Activated CD8-positive, alpha-beta T cell treated with anti-CD3 and anti-CD28 coated beads, Interleukin-2, amount 10 ng/mL, durations not matched to agents 7 days and 5 days (primary cell): ENCODE data around the gene PTPRR. TPM values are rescaled to one million over a fixed set of nuclear protein-coding genes. Genes with fewer than 3 reads are reported as not detected.

Experiments
- ATAC-seq: fragments of 150-1000 bp; cut with Tn5 transposase; one replicate; pipeline ENCODE4 v1.10.0; 2021; ENCODE audit warnings: moderate library complexity
- CTCF ChIA-PET: fragments of 350-600 bp; sonication (Branson Sonifier 250); formaldehyde crosslinking; loops from one replicate; lab custom pipeline; 2021; ENCODE audit warnings: antibody characterized with exemption; lab: Charles Lee
- POLR2A ChIA-PET: fragments of 350-600 bp; sonication (Branson Sonifier 250); formaldehyde crosslinking; loops from one replicate; lab custom pipeline; 2021; ENCODE audit warnings: antibody characterized with exemption; lab: Charles Lee
- DNase-seq: peaks from one replicate; pipeline ENCODE4 v3.0.0-alpha.2; 2020
- H3K27ac Mint-ChIP-seq: one replicate; pipeline ENCODE4 v1.8.0; 2021; ENCODE audit warnings: mild to moderate bottlenecking, mixed read lengths
- H3K27me3 Mint-ChIP-seq: one replicate; pipeline ENCODE4 v1.8.0; 2021; ENCODE audit warnings: low read depth, mixed read lengths
- H3K36me3 Mint-ChIP-seq: one replicate; pipeline ENCODE4 v1.8.0; 2021; ENCODE audit warnings: low read depth, mixed read lengths
- H3K4me1 Mint-ChIP-seq: one replicate; pipeline ENCODE4 v1.8.0; 2021; ENCODE audit warnings: low read depth, mixed read lengths
- H3K4me3 Mint-ChIP-seq: one replicate; pipeline ENCODE4 v1.8.0; 2021; ENCODE audit warnings: mild to moderate bottlenecking, mixed read lengths
- H3K9me3 Mint-ChIP-seq: one replicate; pipeline ENCODE4 v1.8.0; 2022; ENCODE audit warnings: mixed read lengths; ENCODE audit not compliant: insufficient read depth
- total RNA-seq, 2 experiments: library from RNA; stranded (reverse); gene quantifications; one replicate each; pipeline ENCODE4 v1.2.3, GENCODE V29; 2021

The PTPRR gene
- total RNA-seq, 2 experiments from 2014 or later, result not detected

DNA sequence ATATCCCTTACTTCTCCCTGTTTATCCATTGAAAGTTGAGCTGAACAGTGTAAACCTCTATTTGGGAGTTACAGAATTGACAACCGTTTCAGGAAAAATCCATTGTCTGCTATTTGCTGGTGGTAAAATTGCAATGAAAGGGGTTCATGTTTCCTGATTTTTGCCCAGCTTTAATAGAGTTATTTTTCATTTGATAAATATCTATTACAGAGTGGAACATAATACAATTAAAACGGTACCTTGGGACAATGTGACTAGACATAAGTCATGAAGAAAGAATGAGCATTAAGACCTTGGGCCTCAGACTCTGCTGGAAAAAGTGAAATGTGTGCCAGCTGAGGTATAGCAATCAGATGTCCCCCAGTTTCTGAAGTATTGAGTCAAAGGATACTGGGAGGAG, 13.1 kb downstream of the PTPRR start:
- CTCF ChIA-PET, result no interaction called here

GRCh38 chr12:70895956-70896355, 24.6 kb downstream of the PTPRR start:
- Mint-ChIP-seq H3K27me3 (no peaks in the 10 kb centered on the region), H3K9me3 (peaks cover 9% of the 10 kb centered on the region), H3K27ac (no peak overlapping the region), H3K36me3 (no peaks in the 10 kb centered on the region), H3K4me1 (no peaks in the 10 kb centered on the region), H3K4me3 (no peak overlapping the region)
- ATAC-seq, result no peak
- ChIA-PET CTCF (no interaction called here), POLR2A (no interaction called here)
- no peak for DNase-seq

More for the DNA sequence above, 13.1 kb downstream of the PTPRR start:
- Mint-ChIP-seq H3K4me1 (no peaks in the 10 kb centered on the region), H3K9me3 (no peaks in the 10 kb centered on the region), H3K27ac (no peak overlapping the region), H3K4me3 (no peak overlapping the region), H3K27me3 (no peaks in the 10 kb centered on the region), H3K36me3 (no peaks in the 10 kb centered on the region)
- ATAC-seq (no peak), DNase-seq (no peak)
- POLR2A ChIA-PET, result no interaction called here

DNA sequence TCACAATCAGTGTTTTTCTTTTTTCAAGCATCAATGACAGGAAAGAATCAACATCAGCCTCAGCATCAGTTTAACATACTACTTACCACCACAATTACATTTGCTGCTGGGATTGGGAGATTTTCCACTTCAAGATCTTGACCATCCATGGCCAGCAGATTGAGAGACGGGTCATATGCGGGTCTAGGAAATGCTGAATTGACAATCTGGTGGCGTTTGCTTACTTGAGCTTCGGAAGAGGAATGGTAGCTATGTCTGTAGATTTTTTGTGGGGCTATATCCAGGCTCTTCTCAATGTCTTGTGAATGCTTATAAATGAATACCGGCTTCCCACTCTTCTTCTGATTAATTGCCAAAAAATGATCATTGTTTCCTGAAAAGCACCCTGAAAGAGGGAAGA, 27.9 kb downstream of the PTPRR start:
- H3K4me3 Mint-ChIP-seq, result no peak overlapping the region
- H3K9me3 Mint-ChIP-seq, result peaks cover 9% of the 10 kb centered on the region
- no peaks in the 10 kb centered on the region for H3K27me3 Mint-ChIP-seq
- no peaks in the 10 kb centered on the region for H3K4me1 Mint-ChIP-seq
- ChIA-PET CTCF (no interaction called here), POLR2A (no interaction called here)
- no peak overlapping the region for H3K27ac Mint-ChIP-seq
- DNase-seq (no peak), ATAC-seq (no peak)
- no peaks in the 10 kb centered on the region for H3K36me3 Mint-ChIP-seq

GRCh38 chr12:70890895-70891832, 29.4 kb downstream of the PTPRR start:
- Mint-ChIP-seq H3K27ac (no peak overlapping the region), H3K36me3 (no peaks in the 10 kb centered on the region), H3K4me1 (no peaks in the 10 kb centered on the region), H3K27me3 (no peaks in the 10 kb centered on the region), H3K9me3 (peaks cover 9% of the 10 kb centered on the region), H3K4me3 (no peak overlapping the region)
- ATAC-seq, result no peak
- DNase-seq, result no peak
- ChIA-PET POLR2A (no interaction called here), CTCF (no interaction called here)

DNA sequence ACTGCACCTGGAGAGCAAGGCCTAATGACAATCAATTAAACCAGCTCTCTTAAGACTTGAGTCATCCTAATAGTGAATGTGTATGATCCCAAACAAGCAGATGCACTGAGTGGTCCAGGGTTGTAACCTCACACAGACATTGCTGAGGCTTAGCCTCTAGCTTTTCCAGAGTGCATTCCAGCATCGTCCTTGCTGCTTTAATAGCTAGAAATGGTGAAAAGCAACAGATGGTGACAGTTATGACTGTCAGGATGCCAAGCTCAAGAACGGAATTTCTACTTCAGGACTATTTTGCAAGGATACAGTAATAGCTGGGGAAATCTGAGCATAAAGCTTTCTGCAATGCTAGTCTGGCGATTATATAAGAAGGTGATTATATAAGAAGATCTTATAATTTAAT, 34.6 kb downstream of the PTPRR start:
- Mint-ChIP-seq H3K4me3 (no peak overlapping the region), H3K27me3 (no peaks in the 10 kb centered on the region), H3K4me1 (no peaks in the 10 kb centered on the region), H3K9me3 (no peaks in the 10 kb centered on the region), H3K36me3 (no peaks in the 10 kb centered on the region), H3K27ac (no peak overlapping the region)
- ChIA-PET CTCF (no interaction called here), POLR2A (no interaction called here)
- ATAC-seq, result no peak
- DNase-seq, result no peak

- Mint-ChIP-seq H3K27ac (no peak overlapping the region), H3K4me1 (no peaks in the 10 kb centered on the region), H3K9me3 (no peaks in the 10 kb centered on the region), H3K36me3 (no peaks in the 10 kb centered on the region), H3K27me3 (no peaks in the 10 kb centered on the region), H3K4me3 (no peak overlapping the region)
- POLR2A ChIA-PET, result no interaction called here
- ATAC-seq (no peak), DNase-seq (no peak)
- CTCF ChIA-PET, result interaction anchor here (1.0 kb wide), 1 partner anchor 24 kb away, joined by 3 read pairs; no protein-coding TSS in a partner anchor
Observed at GRCh38 chr12:70883855-70884254, 36.7 kb downstream of the PTPRR start.

GRCh38 chr12:70880744-70881143, 39.8 kb downstream of the PTPRR start:
- ChIA-PET CTCF (no interaction called here), POLR2A (no interaction called here)
- H3K4me1 Mint-ChIP-seq, result no peaks in the 10 kb centered on the region
- no peak for ATAC-seq
- DNase-seq, result no peak
- H3K27me3 Mint-ChIP-seq, result no peaks in the 10 kb centered on the region
- H3K4me3 Mint-ChIP-seq, result no peak overlapping the region
- H3K36me3 Mint-ChIP-seq, result no peaks in the 10 kb centered on the region
- peaks cover 4% of the 10 kb centered on the region for H3K9me3 Mint-ChIP-seq
- H3K27ac Mint-ChIP-seq, result no peak overlapping the region

DNA sequence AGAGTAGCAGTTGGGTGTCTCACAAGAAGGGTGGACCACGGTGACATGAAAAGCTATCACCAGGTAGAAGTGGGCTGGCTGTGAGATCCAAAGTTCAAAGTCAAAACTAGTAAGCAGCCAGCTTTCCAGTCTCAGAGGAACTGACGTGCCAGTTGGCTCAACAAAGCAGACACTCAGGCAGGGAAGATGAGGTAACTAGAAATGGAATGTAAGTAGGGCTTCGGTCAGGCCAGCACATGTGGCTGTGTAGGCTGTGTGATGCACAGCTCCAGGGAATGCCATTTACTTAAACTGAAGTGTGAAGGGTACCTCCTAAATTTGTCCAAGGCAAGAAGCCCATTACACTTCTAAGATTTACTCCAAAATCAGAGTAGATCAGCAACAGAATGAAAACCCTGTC, 43.6 kb downstream of the PTPRR start:
- DNase-seq (no peak), ATAC-seq (no peak)
- Mint-ChIP-seq H3K27me3 (no peaks in the 10 kb centered on the region), H3K4me1 (no peaks in the 10 kb centered on the region), H3K36me3 (no peaks in the 10 kb centered on the region), H3K4me3 (no peak overlapping the region), H3K27ac (no peak overlapping the region), H3K9me3 (peaks cover 4% of the 10 kb centered on the region)
- ChIA-PET POLR2A (no interaction called here), CTCF (no interaction called here)

DNA sequence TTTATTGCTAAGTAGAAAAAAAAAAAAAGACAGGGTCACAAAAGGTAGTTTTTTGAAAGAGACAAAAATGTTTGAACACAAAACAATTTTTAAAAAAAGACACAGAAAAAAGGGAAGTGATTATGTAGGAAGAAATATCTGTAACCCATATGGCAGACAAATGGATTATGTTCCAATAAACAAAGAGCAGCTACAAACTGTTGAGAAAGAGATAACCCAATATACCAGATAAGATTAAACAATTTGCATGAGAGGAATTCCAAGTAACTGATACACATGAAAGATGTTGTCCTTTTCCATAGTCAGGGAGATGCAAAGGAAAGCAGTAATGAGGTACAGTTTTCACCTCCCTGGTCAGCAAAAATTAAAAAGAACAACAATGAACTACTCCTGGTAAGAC, 44.9 kb downstream of the PTPRR start:
- POLR2A ChIA-PET, result no interaction called here
- DNase-seq (no peak), ATAC-seq (no peak)
- Mint-ChIP-seq H3K36me3 (no peaks in the 10 kb centered on the region), H3K4me3 (no peak overlapping the region), H3K9me3 (peaks cover 4% of the 10 kb centered on the region), H3K27me3 (no peaks in the 10 kb centered on the region), H3K4me1 (no peaks in the 10 kb centered on the region), H3K27ac (no peak overlapping the region)
- CTCF ChIA-PET, result no interaction called here

- Mint-ChIP-seq H3K27me3 (no peaks in the 10 kb centered on the region), H3K4me3 (no peak overlapping the region), H3K9me3 (no peaks in the 10 kb centered on the region), H3K27ac (no peak overlapping the region), H3K36me3 (no peaks in the 10 kb centered on the region), H3K4me1 (no peaks in the 10 kb centered on the region)
- CTCF ChIA-PET, result no interaction called here
- ATAC-seq (no peak), DNase-seq (no peak)
- POLR2A ChIA-PET, result no interaction called here
Observed at GRCh38 chr12:70854881-70855568, 65.5 kb downstream of the PTPRR start.

- DNase-seq, result no peak
- ATAC-seq, result no peak
- Mint-ChIP-seq H3K9me3 (no peaks in the 10 kb centered on the region), H3K4me1 (no peaks in the 10 kb centered on the region), H3K27ac (no peak overlapping the region), H3K27me3 (no peaks in the 10 kb centered on the region), H3K4me3 (no peak overlapping the region), H3K36me3 (no peaks in the 10 kb centered on the region)
- ChIA-PET POLR2A (no interaction called here), CTCF (no interaction called here)
Observed at GRCh38 chr12:70854138-70854537, 66.4 kb downstream of the PTPRR start.

DNA sequence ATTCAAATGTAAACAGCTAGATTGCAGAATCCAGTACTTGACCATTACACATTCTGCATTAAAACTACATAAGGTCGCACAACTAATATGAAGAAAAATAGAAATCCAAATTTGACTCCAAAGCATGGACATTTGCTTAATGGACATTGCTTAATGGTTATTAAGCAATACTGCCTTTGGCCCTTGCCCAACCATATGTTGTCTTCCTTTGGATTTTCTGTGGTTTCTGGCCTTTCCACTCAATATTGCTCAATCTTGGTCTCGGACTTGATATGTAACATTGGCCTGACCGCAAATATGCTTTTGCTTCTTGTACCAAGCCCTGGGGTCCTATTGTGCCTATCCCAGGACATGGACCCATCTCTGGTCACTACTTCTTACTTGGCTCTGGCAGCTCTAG, 67.2 kb downstream of the PTPRR start:
- Mint-ChIP-seq H3K36me3 (no peaks in the 10 kb centered on the region), H3K27me3 (no peaks in the 10 kb centered on the region), H3K9me3 (no peaks in the 10 kb centered on the region), H3K27ac (no peak overlapping the region), H3K4me1 (no peaks in the 10 kb centered on the region), H3K4me3 (no peak overlapping the region)
- POLR2A ChIA-PET, result no interaction called here
- DNase-seq, result no peak
- ATAC-seq, result no peak
- CTCF ChIA-PET, result no interaction called here
